HG03354 (cell line): Measurements from ENCODE around the gene FANCF.

Experiments used
- ATAC-seq: cut with Tn5 transposase; IDR thresholded peaks from one replicate; pipeline ENCODE4 v1.9.1; 2021; ENCODE audit warnings: mild to moderate bottlenecking; ENCODE audit not compliant: unreplicated experiment, poor library complexity, severe bottlenecking

The FANCF gene

GRCh38 chr11:22626573-22627239 is 1.1 kb upstream of the FANCF start:
- ATAC-seq: no peak

GRCh38 chr11:22624742-22625447 is 728 bp downstream of the FANCF start:
- ATAC-seq: peak; percentile 60

GRCh38 chr11:22617868-22618267 is 7.8 kb downstream of the FANCF start:
- ATAC-seq: no peak

GRCh38 chr11:22603933-22604332 is 21.7 kb downstream of the FANCF start:
- ATAC-seq: no peak

- no peak for ATAC-seq
Measured at GRCh38 chr11:22602504-22602903, 23.1 kb downstream of the FANCF start.

- no peak for ATAC-seq
Measured at GRCh38 chr11:22599458-22599857, 26.2 kb downstream of the FANCF start.

GRCh38 chr11:22597062-22597461 is 28.6 kb downstream of the FANCF start:
- ATAC-seq: no peak

GRCh38 chr11:22584976-22585375 is 40.6 kb downstream of the FANCF start:
- no peak for ATAC-seq

GRCh38 chr11:22583963-22584492 is 41.6 kb downstream of the FANCF start:
- no peak for ATAC-seq

- no peak for ATAC-seq
Measured at GRCh38 chr11:22582151-22582410, 43.5 kb downstream of the FANCF start.

GRCh38 chr11:22581354-22582150 is 44.1 kb downstream of the FANCF start:
- ATAC-seq: no peak

- peak; percentile 65 for ATAC-seq
Measured at GRCh38 chr11:22577854-22578253, 47.8 kb downstream of the FANCF start.
